A549 treated with AZD2906 at 1 μM for 4 hours (cell line): Measurements from ENCODE around the gene PPP2R1A. TPM values are rescaled to one million over a fixed set of nuclear protein-coding genes. Genes with fewer than 3 reads are reported as not detected.

ENCODE experiments used
- total RNA-seq: library from RNA; stranded (reverse); fragments of 200-300 nt; extraction: Qiagen RNA extraction; gene quantifications from 5 replicates; pipeline ENCODE4 v1.2.3, GENCODE V29; 2022

The PPP2R1A gene
- 184 to 318 TPM (median 309 TPM) in 5 replicates for total RNA-seq

DNA sequence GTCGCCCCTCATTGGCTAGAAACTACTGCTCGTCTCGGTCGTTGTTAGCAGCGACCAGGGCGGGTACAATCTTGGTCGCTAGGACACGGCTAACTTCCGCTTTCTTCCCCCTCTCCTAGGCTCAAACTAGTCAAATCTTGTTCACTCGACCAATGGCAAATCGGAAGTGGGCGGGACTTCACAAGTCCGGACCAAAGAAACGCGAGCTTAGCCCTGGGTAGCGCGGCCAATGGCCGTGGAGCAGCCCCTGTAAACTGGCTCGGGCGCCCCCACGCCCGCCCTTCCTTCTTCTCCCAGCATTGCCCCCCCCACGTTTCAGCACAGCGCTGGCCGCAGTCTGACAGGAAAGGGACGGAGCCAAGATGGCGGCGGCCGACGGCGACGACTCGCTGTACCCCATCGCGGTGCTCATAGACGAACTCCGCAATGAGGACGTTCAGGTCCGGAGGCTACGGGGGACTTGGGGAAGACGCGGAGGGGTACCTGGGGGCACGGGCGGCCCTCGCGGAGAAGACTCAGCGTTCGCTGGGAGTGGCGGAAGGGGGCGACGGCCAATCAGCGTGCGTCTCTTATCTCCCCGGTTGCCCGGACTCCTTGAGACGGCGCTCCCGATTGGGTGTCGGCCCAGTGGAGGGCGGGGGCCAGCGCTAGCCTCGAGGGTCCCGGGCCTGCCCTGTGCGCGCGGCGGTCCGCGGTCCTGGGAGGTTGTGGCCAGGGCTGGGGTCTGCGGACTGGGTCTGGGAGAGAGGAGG lies at the start of gene PPP2R1A:
PPP2R1A (plus strand) TSS at position 318 of the 752 bp plus-strand sequence; CDS start at position 363, 45 bp downstream.

DNA sequence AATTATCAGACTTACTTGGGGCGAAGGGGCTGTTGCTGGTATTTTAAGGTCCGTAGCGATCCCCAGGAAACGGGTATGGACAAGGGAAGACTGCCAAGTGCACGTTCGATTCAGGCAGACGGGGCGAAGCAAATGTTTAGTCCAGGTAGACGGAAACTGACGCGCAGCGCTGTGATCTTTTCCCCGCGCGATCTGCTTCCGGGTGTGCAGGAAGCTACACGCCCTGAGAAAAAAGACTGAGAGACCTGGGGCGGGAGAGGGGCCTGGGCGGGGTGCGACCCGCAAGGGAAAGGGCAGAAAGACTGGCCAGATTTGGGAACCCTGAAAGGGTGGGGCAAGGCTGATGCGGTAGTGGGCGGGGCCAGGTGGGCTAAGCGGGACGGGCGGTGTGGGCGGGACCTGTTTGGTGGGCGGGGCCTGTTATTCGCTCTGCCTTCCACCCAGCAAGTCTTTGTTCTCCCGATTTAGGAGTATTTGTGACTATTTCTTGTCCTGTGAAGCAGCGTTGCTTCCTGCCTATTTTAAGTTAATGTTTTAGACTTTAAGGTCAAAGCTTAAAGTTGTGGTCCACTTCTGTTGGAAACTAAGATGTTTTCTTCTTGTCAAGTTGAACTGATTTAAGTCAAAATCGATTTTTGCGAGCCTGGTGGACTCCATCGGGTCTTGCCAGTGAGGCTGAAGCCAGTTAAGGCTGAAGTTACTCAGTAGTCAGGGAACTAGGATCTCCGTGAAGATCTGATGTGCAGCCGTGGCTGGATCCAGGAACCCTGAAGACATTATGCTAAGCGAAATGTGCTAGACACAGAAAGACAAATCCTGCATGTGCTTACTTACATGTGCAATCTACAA lies 18.3 kb upstream of the PPP2R1A start, which contains the start of gene ZNF836:
ZNF836 (minus strand) TSS at position 301 of the 849 bp plus-strand sequence. CDS start 3,549 bp downstream, outside the sequence.

DNA sequence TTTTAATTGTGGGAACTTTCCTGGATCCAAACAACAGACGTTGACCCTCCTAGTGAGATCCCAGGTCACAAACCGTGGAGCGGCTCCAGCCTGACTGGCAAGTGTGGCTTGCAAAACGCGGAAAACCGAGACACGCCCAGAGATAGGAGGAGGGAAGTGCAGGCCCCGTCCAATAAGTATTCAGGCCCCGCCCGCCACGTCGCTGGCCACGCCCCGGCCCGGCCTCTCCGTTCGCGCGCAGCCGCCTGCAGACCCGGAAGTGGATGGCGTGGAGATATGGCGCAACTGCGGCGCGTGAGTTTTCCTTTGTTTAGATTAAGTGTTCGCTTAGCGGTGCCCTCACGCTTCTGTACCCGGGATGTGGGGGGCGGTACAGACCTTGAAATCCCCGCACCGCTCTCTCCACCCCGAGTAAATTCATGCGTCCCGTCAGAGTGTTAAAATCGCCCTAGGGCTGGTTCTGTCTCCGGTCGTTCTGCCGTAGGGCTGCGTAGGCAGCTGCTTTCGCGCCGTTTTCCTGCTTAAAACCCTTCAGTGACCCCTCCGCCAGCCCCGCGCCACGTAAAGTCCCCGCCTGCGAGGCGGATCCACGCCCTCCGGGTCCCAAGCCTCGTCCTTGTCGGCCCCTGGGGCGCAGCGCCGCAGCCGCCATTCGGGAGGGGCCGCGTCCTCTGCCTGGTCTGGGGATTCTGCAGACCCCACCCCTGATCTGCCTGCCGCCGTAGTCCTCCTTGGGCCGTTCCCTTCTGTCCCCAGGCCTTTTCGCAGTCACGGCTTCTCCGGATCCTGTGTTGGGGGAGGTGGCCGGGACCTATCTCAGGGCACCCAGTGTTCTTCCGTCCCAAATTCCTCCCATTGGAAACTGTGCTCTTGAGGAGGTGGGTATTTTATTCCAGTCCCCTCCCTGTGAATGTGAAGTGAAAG lies 79.7 kb downstream of the PPP2R1A start, which contains the start of gene ZNF766:
ZNF766 (plus strand) TSS at position 250 of the 924 bp plus-strand sequence; CDS start at position 277, 27 bp downstream.

Other genes starting within 250 kb of the PPP2R1A start
- 3.4 to 5.1 TPM (median 3.5 TPM) in 5 replicates for gene ZNF350, start 203.2 kb upstream of the PPP2R1A start, total RNA-seq
- 3.1 to 4.8 TPM (median 4.0 TPM) in 5 replicates for gene ZNF615, start 181.8 kb upstream of the PPP2R1A start, total RNA-seq
- 2.5 to 3.5 TPM (median 2.9 TPM) in 5 replicates for gene ZNF614, start 161.7 kb upstream of the PPP2R1A start, total RNA-seq
- 1.4 to 1.9 TPM (median 1.5 TPM) in 5 replicates for gene ZNF432, start 141.2 kb upstream of the PPP2R1A start, total RNA-seq
- gene ZNF841, start 94.3 kb upstream of the PPP2R1A start, total RNA-seq, result 1.6 to 1.9 TPM (median 1.8 TPM) in 5 replicates
- 0.41 to 1.1 TPM (median 0.82 TPM) in 5 replicates for gene ZNF616, start 50.1 kb upstream of the PPP2R1A start, total RNA-seq
- 0.42 to 1.1 TPM (median 0.76 TPM) in 5 replicates for gene ZNF836, start 18.4 kb upstream of the PPP2R1A start, total RNA-seq
- 6.6 to 11.2 TPM (median 8.3 TPM) in 5 replicates for gene ZNF766, start 79.5 kb downstream of the PPP2R1A start, total RNA-seq
- 6.1 to 17.9 TPM (median 16.3 TPM) in 5 replicates for gene ZNF480, start 107.1 kb downstream of the PPP2R1A start, total RNA-seq
- gene ZNF610, start 146.2 kb downstream of the PPP2R1A start, total RNA-seq, result not detected in 5 replicates
- gene ZNF880, start 179.9 kb downstream of the PPP2R1A start, total RNA-seq, result 0.63 to 1.5 TPM (median 0.81 TPM) in 5 replicates
- 0.24 to 0.27 TPM in 2 of 5 replicates, not detected in the others for gene ZNF528, start 207.8 kb downstream of the PPP2R1A start, total RNA-seq
- gene ZNF534, start 239.1 kb downstream of the PPP2R1A start, total RNA-seq, result not detected in 5 replicates